Fibroblast of pulmonary artery (primary cell): ENCODE measurements around the gene KRT222.

Source experiments
- DNase-seq: peaks from one replicate; pipeline ENCODE4 v3.0.0-alpha.2; 2010; ENCODE audit warnings: low read depth
- H3K4me3 ChIP-seq: replicated peaks from 2 replicates; pipeline ENCODE4 v1.5.1; 2011; ENCODE audit warnings: low read depth, mild to moderate bottlenecking, control low read depth, low read length, moderate library complexity
- TF ChIP-seq, protein P1 (sequence below): IDR thresholded peaks from 2 replicates; pipeline ENCODE4 v1.5.1; 2011; ENCODE audit warnings: mild to moderate bottlenecking, control low read depth, low read length, inconsistent platforms; ENCODE audit errors: missing control alignments

KRT222 gene

DNA sequence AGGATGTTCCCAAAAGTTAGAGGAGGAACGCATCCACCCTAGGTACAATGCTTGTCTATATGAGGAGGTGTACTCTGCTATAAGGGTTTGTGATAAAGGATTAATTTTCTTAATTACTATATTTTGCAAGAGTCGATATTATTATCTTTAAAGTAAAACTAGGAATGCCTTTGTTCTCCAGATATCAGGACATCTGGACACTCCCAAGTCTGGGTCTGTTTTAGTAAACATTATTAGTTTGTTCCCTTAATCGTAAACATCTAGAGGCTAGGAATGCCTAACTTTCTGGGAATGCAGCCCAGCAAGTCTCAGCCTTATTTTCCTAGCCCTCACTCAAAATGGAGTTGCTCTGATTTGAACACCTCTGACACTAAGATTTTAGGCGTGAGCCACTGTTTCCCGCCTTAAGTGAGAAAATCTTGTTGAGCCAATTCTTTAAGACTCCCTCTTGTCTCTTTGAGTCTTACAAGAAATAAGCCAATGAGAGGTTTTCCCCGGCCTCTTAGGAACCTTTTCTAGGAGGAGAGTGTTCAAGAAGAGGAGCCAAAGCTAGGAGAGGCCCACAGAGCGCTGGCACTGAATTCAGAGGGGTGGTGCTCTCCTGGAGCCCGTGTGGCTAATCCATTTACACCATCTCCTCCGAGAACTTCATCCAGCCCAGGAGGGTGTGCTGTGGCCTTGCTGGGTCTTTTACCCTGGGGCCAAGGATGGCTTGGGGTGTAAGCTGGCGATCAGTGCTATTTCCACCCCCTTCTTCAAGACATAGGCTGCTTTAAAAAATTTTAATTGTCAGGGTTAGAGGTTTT lies 58.2 kb downstream of the KRT222 start:
- TF ChIP-seq, protein P1, sequence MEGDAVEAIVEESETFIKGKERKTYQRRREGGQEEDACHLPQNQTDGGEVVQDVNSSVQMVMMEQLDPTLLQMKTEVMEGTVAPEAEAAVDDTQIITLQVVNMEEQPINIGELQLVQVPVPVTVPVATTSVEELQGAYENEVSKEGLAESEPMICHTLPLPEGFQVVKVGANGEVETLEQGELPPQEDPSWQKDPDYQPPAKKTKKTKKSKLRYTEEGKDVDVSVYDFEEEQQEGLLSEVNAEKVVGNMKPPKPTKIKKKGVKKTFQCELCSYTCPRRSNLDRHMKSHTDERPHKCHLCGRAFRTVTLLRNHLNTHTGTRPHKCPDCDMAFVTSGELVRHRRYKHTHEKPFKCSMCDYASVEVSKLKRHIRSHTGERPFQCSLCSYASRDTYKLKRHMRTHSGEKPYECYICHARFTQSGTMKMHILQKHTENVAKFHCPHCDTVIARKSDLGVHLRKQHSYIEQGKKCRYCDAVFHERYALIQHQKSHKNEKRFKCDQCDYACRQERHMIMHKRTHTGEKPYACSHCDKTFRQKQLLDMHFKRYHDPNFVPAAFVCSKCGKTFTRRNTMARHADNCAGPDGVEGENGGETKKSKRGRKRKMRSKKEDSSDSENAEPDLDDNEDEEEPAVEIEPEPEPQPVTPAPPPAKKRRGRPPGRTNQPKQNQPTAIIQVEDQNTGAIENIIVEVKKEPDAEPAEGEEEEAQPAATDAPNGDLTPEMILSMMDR, result no peak
- H3K4me3 ChIP-seq, result no peak overlapping the region
- no peak for DNase-seq

DNA sequence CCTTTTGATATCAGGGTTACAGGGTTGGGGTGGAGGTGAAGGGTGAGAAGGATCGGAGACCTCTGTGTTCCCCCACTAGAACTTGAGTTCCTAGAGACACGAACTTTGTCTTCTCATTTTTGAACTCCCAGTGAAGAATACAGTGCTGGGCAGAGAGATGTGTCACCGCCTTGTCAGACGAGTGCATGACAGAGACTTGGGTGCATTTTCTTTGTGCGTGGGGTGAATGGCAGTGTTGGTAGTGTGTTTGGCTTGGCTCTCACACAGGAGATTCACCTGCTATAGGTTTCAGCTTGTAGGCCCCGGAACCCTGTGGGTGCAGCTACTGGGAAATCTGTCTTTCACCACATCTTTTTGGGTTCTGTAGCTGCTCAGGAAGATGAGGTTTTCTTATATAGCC lies 59.7 kb downstream of the KRT222 start:
- TF ChIP-seq, protein P1, result no peak
- no peak for DNase-seq
- no peak overlapping the region for H3K4me3 ChIP-seq
